GM04504 (cell line): Measurements from ENCODE around the gene MAD1L1.
"Not testable (repeated sequence)": the region's sequence is repeated elsewhere in the genome, so short reads cannot be mapped to it uniquely, and the experiment has no call there.

Source experiments
- DNase-seq: peaks from one replicate; pipeline ENCODE4 v3.0.0-alpha.2; 2012; ENCODE audit warnings: low read depth

Gene MAD1L1

DNA sequence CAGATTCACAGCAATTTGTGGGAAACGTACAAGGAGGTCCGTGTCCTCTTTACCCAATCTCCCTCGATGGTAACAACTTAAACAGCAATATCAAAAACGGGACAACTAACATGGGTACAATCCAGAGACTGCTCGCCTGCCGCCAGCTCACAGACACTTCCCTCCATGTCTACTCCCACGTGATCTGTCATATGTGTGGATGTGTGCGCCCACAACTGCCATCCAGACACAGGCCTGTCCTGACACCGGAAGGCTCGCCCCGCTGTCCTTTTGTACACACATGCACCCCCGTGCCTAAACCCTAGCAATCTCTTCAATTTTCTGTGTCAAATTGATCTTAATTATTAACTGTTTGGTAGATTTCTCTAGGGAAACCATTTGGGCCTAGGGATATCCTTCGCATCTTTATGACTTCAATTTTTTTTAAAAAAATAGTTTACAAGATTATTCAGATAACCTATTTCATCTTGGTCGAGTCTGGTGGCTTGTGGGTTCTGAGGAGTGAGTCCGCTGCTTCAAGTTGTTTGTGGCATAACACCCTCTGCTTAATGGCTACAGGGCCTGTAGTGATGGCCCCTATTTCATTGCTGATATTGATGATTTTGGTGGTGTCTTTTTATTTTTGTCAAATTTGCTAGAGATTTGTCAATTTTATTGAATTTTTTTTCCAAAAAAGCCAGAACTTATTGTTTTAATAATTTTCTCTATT lies 260.6 kb downstream of the MAD1L1 start:
- DNase-seq = no peak

DNA sequence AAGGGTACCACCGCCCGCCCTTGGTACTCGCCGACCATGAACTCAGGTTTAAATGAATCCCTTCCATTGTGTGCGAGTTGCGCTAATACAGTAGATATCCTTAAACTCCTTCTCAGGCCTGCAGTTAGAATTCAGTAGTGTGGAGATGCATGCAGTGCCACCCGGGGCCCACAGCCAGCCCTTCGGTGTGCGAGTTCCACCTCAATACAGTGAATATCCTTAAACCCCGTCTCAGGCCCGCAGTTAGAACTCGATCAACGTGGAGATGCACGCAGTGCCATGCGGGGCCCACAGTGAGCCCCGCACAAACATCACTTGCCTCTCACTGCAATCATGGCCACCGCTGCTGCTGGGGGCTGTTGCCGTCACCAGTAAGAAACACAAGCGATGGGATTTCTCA lies 261.9 kb downstream of the MAD1L1 start:
- no peak for DNase-seq

DNA sequence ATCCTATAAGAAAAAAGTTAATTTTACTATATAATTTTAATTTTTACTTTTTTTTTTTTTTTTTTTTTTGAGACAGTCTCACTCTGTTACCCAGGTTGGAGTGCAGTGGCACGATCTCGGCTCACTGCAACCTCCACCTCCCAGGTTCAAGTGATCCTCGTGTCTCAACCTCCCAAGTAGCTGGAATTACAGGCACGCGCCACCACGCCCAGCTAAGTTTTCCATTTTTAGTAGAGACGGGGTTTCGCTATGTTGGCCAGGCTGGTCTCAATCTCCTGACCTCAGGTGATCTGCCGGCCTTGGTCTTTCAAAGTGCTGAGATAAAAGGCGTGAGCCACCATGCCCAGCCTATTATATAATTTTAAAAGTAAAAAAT lies 262.5 kb downstream of the MAD1L1 start:
- not testable (repeated sequence) for DNase-seq

DNA sequence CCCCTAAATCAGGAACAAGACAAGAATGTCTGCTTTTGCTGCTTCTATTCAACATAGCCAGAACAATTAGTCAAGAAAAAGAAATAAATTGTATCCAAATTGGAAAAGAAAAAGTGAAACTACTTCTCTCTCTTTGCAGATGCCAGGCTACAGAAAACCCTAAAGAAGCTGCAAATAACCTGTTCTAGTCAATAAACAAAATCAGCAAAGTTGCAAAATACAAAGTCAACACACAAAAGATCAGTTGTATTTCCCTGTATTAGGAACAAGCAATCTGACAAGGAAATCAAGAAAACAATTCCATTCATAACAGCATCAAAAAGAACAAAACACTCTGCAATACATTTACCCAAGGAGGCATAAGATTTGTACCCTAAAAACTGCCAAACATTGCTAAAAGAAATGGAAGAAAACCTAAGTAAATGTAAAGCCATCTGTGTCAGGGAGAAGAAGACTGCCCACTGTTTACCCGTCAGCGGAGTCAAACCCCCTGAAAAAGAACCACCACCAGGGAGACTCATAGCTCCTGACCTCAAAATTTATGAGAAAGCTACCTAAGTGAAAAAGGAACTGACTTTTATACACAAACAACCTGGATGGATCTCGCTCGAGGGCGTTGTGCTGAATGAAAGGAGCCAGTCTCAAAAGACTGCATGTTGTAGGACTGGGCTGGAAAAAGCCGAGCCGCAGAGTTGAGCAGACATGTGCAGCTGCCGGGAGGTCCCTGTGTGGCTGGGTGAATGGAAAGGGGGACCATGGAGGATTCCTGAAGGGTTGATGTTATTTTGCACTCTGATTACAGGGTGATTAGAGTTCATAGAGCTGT lies 263.1 kb downstream of the MAD1L1 start:
- no peak for DNase-seq

DNA sequence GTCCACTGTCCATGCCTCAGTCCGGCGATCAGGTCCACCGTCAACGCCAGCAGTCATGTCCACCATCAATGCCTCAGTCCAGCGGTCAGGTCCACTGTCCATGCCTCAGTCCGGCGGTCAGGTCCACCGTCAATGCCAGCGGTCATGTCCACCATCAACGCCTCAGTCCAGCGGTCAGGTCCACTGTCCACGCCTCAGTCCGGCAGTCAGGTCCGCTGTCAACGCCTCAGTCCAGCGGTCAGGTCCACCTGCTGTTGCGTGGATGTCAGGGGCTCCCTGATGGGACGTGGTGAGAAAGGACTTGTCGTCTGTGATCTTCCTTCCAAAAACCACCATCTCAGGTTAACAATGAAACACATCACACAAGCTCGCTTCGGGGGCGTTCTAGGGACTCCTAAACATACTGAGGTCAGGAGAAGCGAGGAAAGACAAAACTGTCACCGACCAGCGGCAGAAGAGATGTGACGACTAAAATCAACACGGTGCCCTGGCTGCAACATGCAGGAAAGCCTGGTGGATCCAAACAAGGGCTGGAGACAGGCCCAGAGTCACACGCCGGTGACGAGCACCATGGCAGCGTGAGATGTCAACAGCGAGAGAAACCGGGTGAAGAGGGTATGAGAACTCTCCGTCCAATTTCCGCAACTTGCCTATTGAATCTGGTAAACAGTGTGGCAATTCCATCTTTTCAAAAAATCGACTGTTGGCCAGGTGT lies 264.2 kb downstream of the MAD1L1 start:
- DNase-seq = no peak

DNA sequence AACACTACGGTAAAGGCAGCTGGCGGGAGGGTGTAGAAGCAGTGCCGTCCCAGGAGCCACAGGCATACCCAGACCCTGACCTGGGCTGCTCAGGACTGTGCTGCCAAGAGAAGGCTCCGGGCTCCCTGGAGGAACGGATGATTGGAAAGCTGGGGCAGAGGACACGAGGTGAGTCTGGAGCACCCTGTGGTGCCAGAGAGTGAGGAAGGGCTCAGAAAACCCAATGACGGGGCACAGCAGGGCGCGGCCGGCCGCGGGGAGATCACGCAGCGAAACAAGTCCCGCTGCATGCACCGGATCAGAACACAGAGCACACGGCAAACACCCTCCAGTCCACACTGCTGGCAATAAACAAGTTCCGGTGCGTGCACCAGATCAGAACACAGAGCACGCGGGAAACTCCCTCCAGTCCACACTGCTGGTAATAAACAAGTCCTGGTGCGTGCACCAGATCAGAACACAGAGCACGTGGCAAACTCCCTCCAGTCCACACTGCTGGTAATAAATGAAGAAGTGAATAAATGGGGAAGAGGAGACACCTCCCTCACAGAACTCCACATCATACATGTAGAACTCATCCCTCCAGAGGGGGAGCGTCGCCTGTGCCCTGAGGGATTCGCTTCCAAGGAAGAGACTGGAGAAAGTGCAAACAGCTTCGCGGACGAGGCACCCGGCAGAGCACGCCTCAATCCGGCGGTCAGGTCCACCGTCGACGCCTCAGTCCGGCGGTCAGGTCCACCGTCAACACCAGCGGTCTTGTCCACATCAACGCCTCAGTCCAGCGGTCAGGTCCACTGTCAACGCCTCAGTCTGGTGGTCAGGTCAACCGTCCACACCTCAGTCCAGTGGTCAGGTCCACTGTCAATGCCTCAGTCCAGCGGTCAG lies 265.0 kb downstream of the MAD1L1 start:
- DNase-seq = no peak

DNA sequence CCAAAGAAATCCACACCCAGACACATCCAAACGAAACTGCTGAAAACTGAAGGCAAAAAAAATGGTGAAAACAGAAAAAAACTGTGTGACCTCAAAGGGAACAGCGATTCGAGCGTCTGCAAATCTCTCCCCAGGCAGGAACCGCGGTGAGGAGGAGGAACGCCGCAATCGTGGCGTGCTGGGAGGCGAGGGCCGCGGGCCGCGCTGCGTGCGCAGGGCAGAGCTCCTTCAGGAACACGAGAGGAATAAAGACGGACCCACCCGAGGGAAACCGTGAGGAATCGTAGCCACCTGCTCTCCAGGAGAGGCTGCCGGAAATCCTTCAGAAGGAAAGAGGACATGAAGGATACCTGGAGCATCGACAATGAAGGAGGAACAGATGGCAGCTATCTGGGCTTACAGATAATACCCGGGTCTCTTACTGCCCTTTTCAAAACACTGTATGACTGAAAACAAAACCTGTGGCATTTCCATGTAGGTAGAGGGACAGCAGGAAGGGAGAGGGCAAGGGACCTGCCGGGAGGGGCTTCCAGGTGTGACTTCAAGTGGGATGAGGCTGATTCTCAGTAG lies 266.0 kb downstream of the MAD1L1 start:
- no peak for DNase-seq

DNA sequence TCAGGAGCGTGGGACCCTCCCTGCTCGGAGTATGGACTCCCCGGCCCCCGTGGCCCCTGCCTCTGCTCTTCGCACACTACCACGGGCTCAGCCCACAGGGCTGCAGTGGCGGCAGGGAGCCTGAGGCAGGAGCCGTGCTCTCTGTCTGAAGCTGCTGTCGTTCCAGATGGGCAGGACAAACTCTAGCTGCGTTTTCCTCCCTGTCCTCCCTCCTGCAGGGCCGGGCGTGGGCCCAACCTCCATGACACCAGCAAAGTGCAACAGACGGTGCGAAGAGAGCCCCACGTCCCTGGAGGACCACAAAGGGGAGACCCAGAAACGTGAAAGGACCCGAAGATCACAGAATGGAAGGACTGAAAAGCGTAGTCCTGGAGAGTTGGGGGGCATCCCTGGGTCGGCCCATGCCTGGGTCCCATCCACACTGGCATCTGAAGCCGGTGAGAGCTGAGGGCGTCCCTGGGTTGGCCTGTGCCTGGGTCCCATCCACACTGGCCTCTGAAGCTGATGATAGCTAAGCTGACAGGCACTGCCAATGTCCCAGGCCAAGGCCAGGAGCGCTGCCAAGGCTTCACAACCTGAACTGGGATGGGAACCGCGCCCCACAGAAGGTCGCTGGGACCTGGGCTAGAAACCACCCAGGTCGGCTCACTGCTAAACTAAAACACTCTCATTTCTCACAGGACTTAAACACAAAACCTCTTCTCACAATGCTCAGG lies 267.0 kb downstream of the MAD1L1 start:
- DNase-seq = no peak

DNA sequence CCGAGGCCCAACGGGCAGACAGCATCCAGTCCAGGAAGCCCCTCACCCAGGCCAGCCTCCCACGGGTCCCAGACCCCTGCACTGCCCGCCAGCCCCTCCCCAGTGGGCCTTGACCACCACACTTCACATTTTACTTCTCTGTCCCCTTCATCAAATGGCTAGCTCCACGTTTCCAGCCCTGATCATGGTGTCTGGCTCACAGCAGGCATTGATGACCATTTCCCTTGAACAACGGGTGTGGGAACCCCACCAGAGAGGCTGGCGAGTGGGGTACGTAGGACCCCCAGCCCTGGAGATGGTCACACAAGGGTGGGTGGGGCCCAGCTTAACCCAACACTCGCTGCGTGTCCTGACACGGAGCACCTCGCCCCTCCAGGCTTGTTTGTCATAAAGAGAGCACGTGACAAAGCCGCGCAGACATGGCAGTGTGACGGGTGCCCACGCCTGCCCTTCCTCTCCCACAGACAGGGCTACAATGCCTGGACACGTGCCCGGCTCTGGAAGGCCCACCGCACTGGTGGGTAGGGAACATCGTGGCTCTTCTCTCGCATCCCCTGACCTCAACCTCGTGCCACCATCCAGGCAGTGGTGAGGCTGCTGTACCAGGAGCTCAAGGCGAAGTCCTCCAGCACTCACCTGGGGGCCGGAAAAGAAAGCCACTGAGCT lies 267.7 kb downstream of the MAD1L1 start:
- DNase-seq = no peak

DNA sequence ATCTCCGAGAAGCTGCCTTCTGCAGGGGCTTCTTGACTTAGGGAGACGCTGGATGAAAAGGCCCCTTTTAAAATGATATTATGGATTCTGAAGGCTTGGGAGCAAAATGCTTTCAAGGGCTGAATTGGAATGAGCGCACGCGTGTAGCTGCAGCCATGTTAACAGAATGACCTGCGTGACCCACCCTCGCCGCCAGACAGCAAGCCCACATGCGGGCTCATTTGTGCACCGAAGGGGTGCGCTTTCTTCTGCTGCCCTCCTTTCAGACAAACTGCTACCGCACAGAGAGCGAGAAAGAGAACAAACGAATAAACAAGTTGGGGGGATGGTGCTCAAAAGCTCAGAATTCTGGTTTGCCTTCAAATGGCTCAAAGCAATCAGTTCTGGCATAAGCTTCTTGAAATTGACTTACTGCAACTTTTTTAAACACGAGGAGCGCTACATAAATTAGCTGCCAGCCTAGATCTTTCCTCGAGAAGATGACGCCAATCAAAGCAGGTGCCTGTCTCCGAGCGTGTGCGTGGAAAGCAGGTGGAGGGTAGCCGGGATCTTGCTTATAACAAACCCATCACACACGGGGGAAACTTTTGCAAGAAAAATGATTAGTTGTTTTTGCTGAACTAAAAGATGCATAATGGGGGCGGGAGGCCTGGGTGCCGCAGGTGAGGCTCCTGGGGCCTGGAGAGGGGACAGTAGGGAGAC lies 268.4 kb downstream of the MAD1L1 start:
- DNase-seq = no peak

DNA sequence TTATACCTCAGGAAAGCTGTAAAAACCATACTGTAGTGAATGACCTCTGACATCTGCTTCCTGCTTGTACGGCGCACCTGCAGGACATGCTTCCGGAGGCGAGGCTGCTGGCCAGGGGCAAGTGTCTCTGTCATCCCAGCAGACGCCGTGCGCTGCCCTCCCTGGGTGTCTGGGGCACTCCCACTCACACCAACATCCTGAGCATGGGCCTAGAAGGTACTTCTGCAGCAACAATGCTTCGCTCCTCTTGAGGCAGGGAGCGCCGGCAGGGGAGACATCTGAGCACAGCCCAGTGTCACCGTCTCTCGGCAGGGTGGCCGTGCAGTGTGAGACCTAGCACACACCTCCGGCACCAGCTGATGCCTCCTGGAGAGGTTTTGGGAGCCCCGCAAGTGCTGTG lies 269.2 kb downstream of the MAD1L1 start:
- no peak for DNase-seq

DNA sequence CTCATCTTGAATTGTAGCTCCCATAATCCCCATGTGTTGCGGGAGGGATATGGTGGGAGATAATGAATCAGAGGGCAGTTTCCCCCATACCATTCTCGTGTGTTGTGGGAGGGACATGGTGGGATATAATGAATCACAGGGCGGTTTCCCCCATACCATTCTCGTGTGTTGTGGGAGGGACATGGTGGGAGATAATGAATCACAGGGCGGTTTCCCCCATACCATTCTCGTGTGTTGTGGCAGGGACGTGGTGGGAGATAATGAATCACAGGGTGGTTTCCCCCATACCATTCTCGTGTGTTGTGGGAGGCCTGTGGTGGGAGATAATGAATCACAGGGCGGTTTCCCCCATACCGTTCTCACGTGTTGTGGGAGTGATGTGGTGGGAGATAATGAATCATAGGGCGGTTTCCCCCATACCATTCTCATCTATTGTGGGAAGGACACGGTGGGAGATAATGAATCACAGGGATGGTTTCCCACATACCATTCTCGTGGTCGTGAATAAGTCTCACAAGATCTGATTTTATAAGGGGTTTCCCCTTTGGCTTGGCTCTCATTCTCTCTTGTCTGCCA lies 271.0 kb downstream of the MAD1L1 start:
- peak; percentile 60 for DNase-seq

DNA sequence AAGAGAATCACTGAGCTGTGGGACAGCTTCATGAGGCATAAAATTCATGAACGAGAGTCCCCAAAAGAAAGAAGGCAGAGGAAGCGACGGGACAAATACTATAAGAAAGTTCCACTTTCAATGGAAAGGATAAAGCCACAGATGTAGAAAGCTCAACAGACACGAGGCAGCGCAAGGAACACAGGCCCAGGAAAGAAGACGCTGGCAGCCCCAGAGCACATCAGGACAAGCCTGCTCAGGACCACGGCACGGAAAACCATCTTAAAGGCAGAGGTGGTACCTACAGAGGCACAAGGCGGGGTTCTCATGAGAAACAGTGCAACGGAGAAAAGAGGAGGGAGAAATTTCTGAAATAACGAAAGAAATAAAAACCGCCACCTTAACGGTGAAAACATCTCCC lies 273.4 kb downstream of the MAD1L1 start:
- DNase-seq = no peak

DNA sequence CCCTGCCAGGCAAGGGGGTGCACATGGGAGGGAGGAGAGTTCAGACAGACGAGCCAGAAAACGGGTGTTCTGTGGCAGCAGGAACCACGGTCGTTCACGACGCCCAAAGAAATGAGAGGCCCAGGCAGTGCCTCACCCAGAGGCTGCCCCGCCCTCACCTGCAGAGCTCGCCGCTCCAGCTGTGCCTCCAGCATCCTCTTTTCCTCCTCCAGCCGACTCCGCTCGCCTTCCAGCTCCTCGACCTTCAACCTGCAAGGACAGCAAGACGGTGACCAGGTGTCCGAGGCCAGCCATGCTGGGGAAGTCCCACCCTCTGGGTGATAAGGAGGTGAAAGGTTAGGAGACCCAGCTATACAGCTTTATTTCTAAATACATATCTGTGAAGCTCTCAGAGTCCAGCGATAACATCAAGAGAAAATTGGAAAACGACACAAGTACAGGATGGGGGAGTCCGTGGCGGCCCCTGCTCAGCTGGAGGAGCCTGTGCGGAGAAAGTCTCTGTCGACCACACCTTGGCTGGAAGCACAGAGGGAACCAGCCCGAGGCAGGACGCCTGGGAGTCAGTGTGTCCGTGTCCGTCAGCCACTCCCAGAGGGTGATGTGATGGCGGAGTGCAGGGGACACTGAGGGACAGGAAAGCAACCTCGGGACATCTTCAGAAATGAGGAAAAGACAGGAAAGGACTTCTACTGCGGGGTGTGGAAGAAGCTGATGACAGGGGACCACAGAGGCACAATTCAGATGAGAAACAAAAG lies 275.1 kb downstream of the MAD1L1 start:
- DNase-seq = no peak

DNA sequence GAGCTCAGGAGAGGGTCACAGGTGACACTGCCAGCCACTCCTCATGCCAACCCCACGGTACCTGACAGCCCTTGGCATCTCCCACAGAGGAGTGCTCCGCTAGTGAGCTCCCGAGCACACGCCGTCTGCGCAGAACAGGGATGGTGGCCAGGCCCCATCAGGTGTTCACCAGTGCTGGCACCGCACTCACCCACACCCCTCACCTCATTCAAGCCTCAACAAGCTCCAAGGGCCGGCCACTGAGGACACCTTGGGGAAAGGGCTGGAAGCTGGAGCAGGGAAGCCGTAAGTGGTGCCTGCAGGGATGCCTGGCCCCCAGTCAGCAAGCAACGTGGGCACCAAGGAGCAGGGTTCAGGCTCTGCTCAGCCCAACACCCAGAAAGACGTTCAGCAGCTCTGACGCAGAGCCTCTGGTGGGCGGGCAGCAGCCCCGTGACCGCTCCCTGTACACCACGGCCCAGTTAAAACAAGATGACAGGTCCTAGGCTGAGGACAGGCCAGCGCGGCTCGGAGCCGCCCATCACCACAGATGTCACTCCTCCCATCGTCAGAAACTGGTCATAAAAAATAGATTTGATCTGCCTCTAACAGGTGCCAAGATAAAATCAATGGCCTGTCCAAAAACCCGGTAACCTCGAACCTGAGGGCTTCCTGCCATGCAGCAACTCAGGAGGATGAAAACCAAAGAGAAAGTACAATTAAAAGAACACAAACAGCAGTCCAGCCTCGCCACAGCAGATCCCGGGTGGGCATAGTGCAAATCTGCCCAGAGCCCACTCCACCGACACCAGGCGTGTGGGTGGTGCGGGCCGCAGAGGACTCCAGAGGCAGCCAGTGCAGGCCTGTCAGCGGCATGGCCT lies 275.9 kb downstream of the MAD1L1 start:
- no peak for DNase-seq

DNA sequence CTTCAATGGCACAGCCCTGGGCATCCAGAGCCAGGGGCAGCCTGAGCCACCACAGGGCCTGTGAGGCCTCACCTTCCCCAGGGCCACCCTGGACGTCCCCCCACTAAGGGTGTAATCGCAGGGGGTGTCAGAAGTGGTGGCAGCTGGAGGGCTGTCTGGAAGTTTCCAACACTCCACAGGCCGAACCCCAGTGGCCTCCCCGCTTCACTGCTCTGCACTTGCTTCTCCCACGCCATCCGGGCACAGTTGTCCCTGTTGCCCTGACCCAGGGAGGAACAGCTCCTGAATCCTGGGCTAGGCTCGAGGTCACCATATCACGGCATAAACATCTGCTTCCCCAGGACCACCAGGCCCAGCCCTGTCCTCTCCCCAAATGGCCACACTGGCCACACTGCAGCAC lies 276.6 kb downstream of the MAD1L1 start:
- no peak for DNase-seq

DNA sequence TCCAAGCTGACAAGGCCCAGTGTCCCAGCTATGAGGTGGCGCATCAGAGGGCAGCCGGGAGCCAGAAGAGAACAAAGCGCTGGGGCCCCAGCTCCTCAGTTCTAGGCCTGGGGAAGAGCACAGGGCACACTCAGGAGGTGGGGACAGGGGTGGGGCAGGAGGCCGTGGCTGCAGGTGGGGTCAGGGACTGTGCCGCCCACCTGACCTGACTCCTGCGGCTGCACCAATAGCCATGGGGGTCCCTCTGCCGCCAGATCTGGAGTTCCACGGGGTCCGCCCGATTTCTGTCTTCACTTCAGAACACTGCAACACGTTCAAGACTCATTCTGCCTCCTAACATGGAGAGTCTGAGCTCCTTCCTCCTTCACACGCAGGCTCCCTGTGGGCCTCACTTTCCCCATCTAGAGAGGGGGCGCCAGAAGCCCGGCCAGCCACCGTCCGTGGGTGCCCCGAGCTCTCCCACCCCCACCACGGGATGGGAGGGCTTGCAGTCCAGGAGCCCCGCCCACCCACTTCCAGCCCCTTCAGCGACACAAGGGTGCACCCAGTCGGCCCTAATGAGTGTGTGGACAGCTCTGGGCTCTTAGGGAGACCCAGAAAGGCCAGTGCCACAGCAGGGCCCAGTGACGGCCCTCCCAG lies 278.3 kb downstream of the MAD1L1 start:
- no peak for DNase-seq
